Activated CD8-positive, alpha-beta T cell treated with anti-CD3 and anti-CD28 coated beads for 36 hours (primary cell): ENCODE results near the gene EML1. TPM values are rescaled to one million over a fixed set of nuclear protein-coding genes. Genes with fewer than 3 reads are reported as not detected.

Source experiments
- ATAC-seq: fragments of 200-7000 bp; cut with Tn5 transposase; one replicate; pipeline ENCODE4 v1.10.0; 2021; ENCODE audit warnings: mild to moderate bottlenecking, moderate library complexity
- CTCF ChIA-PET: fragments of 350-600 bp; sonication (Branson Sonifier 250); formaldehyde crosslinking; loops from one replicate; lab custom pipeline; 2021; ENCODE audit warnings: antibody characterized with exemption; lab: Charles Lee
- POLR2A ChIA-PET: fragments of 350-600 bp; sonication (Branson Sonifier 250); formaldehyde crosslinking; loops from one replicate; lab custom pipeline; 2021; ENCODE audit warnings: antibody characterized with exemption; lab: Charles Lee
- DNase-seq: peaks from one replicate; pipeline ENCODE4 v3.0.0-alpha.2; 2020
- H3K27ac Mint-ChIP-seq: one replicate; pipeline ENCODE4 v1.8.0; 2021; ENCODE audit warnings: mild to moderate bottlenecking, mixed read lengths
- H3K27me3 Mint-ChIP-seq: one replicate; pipeline ENCODE4 v1.8.0; 2021; ENCODE audit warnings: mixed read lengths
- H3K36me3 Mint-ChIP-seq: one replicate; pipeline ENCODE4 v1.8.0; 2021; ENCODE audit warnings: low read depth, mixed read lengths
- H3K4me1 Mint-ChIP-seq: one replicate; pipeline ENCODE4 v1.8.0; 2021; ENCODE audit warnings: low read depth, mixed read lengths
- H3K4me3 Mint-ChIP-seq: one replicate; pipeline ENCODE4 v1.8.0; 2021; ENCODE audit warnings: mild to moderate bottlenecking, moderate library complexity, mixed read lengths
- H3K9me3 Mint-ChIP-seq: one replicate; pipeline ENCODE4 v1.8.0; 2021; ENCODE audit warnings: mixed read lengths
- intact Hi-C: fragments of 100-400 bp; cut with micrococcal nuclease; formaldehyde crosslinking; loops from one replicate; pipeline ENCODE4 v1.10.0; 2022
- total RNA-seq, 2 experiments: library from RNA; stranded (reverse); gene quantifications; one replicate each; pipeline ENCODE4 v1.2.3, GENCODE V29; 2021
- TF ChIP-seq, protein P1 (sequence below): fragments of 200-600 bp; IDR thresholded peaks from one replicate; pipeline ENCODE4 v1.8.0; 2022; ENCODE audit warnings: antibody characterized with exemption, mild to moderate bottlenecking

The EML1 gene
- total RNA-seq, 2 experiments from 2014 or later: 0.56 to 0.70 TPM

DNA sequence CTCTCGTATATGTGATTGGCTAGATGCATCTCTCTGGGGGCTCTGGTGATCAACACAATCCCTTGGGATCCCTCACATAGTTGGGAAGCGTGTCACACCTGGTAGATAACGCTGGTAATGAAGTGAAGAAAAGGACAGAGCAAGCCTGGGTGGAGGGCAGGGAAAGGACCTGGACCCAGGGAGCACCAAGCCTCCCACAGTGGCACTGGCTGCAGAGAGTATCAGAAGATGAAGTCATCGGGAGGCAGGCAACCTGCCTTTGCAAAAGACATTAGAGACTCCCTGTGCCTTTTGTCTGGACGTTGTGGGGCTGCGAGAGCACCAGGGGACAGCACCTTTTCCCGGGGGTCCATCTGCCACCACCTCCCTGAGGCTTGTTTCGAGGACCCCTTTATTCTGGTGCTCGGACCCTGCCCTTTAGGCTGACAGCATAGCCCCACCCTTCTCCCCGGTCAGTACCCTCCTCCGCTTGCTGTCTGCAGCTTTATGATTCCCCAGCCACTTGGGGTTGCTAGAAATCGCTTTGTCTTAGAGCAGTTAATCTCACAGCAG is 116.4 kb downstream of the EML1 start:
- Mint-ChIP-seq H3K9me3 (no peaks in the 10 kb centered on the region), H3K36me3 (no peaks in the 10 kb centered on the region), H3K4me3 (no peak overlapping the region), H3K27me3 (peaks cover 16% of the 10 kb centered on the region), H3K27ac (no peak overlapping the region), H3K4me1 (no peaks in the 10 kb centered on the region)
- ChIA-PET POLR2A (no interaction called here), CTCF (no interaction called here)
- intact Hi-C loops: no loop called here
- ATAC-seq (no peak), DNase-seq (no peak)
- TF ChIP-seq, protein P1, sequence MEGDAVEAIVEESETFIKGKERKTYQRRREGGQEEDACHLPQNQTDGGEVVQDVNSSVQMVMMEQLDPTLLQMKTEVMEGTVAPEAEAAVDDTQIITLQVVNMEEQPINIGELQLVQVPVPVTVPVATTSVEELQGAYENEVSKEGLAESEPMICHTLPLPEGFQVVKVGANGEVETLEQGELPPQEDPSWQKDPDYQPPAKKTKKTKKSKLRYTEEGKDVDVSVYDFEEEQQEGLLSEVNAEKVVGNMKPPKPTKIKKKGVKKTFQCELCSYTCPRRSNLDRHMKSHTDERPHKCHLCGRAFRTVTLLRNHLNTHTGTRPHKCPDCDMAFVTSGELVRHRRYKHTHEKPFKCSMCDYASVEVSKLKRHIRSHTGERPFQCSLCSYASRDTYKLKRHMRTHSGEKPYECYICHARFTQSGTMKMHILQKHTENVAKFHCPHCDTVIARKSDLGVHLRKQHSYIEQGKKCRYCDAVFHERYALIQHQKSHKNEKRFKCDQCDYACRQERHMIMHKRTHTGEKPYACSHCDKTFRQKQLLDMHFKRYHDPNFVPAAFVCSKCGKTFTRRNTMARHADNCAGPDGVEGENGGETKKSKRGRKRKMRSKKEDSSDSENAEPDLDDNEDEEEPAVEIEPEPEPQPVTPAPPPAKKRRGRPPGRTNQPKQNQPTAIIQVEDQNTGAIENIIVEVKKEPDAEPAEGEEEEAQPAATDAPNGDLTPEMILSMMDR: no peak

DNA sequence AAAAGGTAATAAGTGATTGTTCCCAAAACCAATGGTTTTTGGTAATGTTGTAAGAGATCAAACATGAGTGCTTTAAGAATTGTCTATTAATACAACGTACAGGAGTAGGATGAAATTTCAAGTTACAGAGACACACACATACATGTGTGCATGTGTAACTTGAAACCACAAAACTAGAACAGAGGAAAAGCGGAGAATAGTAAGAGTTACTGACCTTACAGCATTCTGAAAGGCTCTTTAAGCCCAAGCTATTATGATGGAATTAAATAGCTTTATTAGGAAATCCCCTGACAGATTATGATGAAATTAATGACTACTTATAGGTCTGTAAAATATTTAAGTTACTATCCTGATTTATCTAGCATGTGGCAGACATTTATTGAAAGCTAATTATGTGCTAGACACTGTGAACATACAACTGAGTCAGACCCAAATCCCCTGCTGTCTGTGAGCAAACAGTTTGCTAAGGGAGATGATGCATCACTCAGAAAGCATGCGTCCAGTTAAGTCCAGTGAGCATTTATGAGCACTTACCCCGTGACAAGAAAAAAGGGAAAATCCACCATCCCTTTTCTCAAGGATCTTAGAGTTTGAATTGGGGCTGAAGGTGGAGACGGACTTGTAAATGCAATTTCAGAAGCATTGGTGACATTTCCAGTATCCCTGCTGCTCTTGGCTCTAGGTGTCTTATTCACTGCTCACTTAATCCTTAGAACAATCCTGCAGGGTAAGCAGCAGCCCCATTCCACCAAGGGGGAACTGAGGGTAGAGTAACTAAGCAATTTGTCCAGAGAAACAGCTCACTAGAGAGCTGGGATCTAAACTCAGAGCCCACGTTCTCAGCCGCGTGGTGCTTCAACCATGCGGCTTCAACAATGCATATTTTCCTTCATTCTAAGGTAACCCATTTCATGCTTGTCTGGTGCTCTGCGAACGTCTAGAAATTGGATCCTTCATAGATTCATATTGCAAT is 117.4 kb downstream of the EML1 start:
- ATAC-seq: no peak
- ChIA-PET POLR2A (no interaction called here), CTCF (interaction anchor here (1.6 to 3.7 kb wide), 3 partner anchors 11 to 37 kb away, joined by 3 to 12 read pairs (median 3); no protein-coding TSS in a partner anchor)
- H3K4me3 Mint-ChIP-seq: no peak overlapping the region
- no peak overlapping the region for H3K27ac Mint-ChIP-seq
- no peak for DNase-seq
- no peaks in the 10 kb centered on the region for H3K4me1 Mint-ChIP-seq
- intact Hi-C loops: no loop called here
- TF ChIP-seq, protein P1: no peak
- H3K9me3 Mint-ChIP-seq: no peaks in the 10 kb centered on the region
- H3K36me3 Mint-ChIP-seq: no peaks in the 10 kb centered on the region
- peaks cover 16% of the 10 kb centered on the region for H3K27me3 Mint-ChIP-seq

DNA sequence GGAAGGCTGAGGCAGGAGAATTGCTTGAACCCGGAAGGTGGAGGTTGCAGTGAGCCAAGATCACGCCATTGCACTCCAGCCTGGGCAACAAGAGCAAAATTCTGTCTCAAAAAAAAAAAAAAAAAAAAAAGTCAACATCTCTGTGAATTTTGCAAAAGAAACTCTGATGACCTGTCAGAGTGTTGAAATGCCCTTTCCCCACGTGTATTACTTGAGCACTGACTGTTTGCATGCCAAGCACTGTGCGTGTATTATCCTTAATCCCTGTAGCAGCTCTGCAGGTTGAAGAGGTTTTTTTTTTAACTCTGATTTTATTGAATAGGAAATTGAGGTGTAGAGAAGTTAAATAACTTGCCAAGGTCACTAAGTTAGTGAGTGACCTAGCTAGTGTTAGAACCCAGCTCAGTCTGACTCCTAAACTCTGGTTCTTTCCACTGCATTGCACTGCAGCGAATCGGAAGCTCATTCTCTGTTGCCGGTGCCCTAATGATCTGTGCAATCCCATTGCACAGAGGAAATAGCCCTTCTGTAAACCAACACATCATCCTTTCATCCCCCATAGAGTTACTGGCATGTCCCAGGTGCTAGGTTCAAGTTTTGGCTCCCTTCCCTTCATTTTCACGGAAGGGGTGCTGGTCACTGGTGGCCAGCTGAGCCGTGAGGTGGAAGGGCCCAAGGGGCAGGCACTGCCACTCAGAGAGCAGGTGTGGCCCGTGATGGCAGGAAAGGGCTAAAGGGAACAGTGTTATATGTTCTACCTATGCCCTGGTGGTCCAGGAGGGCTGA is 122.3 kb downstream of the EML1 start:
- intact Hi-C loops: no loop called here
- TF ChIP-seq, protein P1: no peak
- Mint-ChIP-seq H3K4me3 (no peak overlapping the region), H3K36me3 (no peaks in the 10 kb centered on the region), H3K9me3 (no peaks in the 10 kb centered on the region), H3K4me1 (no peaks in the 10 kb centered on the region), H3K27me3 (peaks cover 15% of the 10 kb centered on the region), H3K27ac (no peak overlapping the region)
- ChIA-PET POLR2A (no interaction called here), CTCF (interaction anchor here (1.2 kb wide), 1 partner anchor 16 kb away, joined by 5 read pairs; no protein-coding TSS in a partner anchor)
- no peak for ATAC-seq
- DNase-seq: no peak

DNA sequence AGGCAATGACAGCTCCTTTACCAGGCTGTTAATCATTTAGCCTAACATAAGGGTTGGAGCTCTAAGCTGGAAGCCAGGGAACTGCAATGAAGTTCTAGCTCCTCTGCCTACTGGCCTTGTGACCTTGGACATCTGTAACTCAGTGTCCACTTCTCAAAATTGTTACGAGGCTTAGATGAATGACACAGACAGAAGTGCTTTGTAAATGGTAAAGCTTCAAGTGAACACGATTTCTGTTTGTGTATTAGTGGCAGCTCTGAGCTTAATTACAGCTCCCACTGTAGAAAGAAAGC is 122.8 kb downstream of the EML1 start:
- CTCF ChIA-PET: interaction anchor here (1.2 kb wide), 1 partner anchor 17 kb away, joined by 5 read pairs; no protein-coding TSS in a partner anchor

More for the DNA sequence above, 122.8 kb downstream of the EML1 start:
- no peak for ATAC-seq
- H3K4me3 Mint-ChIP-seq: no peak overlapping the region
- DNase-seq: no peak
- no peak overlapping the region for H3K27ac Mint-ChIP-seq
- H3K4me1 Mint-ChIP-seq: no peaks in the 10 kb centered on the region
- no peaks in the 10 kb centered on the region for H3K36me3 Mint-ChIP-seq
- POLR2A ChIA-PET: no interaction called here
- TF ChIP-seq, protein P1: no peak
- H3K9me3 Mint-ChIP-seq: no peaks in the 10 kb centered on the region
- intact Hi-C loops: no loop called here
- peaks cover 15% of the 10 kb centered on the region for H3K27me3 Mint-ChIP-seq
